Liver (tissue), 1 donor: ENCODE data around the gene PAQR4.

ENCODE experiments used
- TF ChIP-seq, protein P1 (sequence below): IDR thresholded peaks from 2 replicates; pipeline ENCODE4 v1.6.1; 2016; ENCODE audit warnings: antibody characterized with exemption, mild to moderate bottlenecking
- TF ChIP-seq, protein P2 (sequence below): IDR thresholded peaks from 2 replicates; pipeline ENCODE4 v1.6.1; 2016; ENCODE audit warnings: antibody characterized with exemption

DNA sequence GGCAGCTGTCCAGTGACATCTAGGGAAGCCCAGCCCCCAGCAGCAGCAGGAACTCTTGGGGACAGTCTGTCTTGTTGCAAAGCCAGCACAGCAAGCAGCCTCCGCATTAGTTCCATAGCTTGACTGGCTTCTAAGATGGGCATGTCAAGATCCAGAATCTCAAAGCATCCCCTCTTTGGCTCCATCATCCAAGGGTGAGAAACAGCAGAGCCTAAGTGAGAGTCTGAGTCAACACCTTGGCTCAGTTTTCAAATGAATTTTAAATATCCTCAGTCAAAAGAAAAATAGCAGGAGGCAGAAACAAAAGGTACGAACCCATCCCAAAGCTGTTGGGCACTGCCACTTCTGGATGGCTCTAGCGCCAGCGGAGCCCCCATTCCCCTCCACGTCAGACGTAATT lies 45.8 kb downstream of the PAQR4 start:
- TF ChIP-seq, protein P1, sequence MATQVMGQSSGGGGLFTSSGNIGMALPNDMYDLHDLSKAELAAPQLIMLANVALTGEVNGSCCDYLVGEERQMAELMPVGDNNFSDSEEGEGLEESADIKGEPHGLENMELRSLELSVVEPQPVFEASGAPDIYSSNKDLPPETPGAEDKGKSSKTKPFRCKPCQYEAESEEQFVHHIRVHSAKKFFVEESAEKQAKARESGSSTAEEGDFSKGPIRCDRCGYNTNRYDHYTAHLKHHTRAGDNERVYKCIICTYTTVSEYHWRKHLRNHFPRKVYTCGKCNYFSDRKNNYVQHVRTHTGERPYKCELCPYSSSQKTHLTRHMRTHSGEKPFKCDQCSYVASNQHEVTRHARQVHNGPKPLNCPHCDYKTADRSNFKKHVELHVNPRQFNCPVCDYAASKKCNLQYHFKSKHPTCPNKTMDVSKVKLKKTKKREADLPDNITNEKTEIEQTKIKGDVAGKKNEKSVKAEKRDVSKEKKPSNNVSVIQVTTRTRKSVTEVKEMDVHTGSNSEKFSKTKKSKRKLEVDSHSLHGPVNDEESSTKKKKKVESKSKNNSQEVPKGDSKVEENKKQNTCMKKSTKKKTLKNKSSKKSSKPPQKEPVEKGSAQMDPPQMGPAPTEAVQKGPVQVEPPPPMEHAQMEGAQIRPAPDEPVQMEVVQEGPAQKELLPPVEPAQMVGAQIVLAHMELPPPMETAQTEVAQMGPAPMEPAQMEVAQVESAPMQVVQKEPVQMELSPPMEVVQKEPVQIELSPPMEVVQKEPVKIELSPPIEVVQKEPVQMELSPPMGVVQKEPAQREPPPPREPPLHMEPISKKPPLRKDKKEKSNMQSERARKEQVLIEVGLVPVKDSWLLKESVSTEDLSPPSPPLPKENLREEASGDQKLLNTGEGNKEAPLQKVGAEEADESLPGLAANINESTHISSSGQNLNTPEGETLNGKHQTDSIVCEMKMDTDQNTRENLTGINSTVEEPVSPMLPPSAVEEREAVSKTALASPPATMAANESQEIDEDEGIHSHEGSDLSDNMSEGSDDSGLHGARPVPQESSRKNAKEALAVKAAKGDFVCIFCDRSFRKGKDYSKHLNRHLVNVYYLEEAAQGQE: no peak
- TF ChIP-seq, protein P2, sequence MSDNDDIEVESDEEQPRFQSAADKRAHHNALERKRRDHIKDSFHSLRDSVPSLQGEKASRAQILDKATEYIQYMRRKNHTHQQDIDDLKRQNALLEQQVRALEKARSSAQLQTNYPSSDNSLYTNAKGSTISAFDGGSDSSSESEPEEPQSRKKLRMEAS: no peak
